ENCODE data around the gene ZBTB38. TPM values are rescaled to one million over a fixed set of nuclear protein-coding genes. Genes with fewer than 3 reads are reported as not detected.

ZBTB38 gene
- total and polyA plus RNA-seq, 2 experiments from 2014 or later: 8.7 to 11.5 TPM

GRCh38 chr3:141402476-141403171, 34.3 kb downstream of the ZBTB38 start:
- Histone ChIP-seq H3K4me2 (peak overlapping the region; percentile 89), H3K79me2 (replicated peaks; ENCODE audit: insufficient read depth) (no peaks in the 10 kb centered on the region), H4K20me1 (replicated peaks; ENCODE audit: insufficient read depth) (no peaks in the 10 kb centered on the region), H3K9me2 (ENCODE audit: insufficient read depth) (no peaks in the 10 kb centered on the region), H3K36me3 (ENCODE audit: insufficient read depth) (no peaks in the 10 kb centered on the region), H3K4me3 (peak overlapping the region; percentile 78), H3K27ac (ENCODE audit: low read depth) (no peak overlapping the region), H2AFZ (peak overlapping the region; percentile 90), H3F3A (replicated peaks; ENCODE audit: low read depth) (no peaks in the 10 kb centered on the region), H3K4me1 (ENCODE audit: insufficient read depth) (peaks cover 31% of the 10 kb centered on the region), H3K27me3 (ENCODE audit: insufficient read depth) (peaks cover 13% of the 10 kb centered on the region)
- DNase-seq (ENCODE audit: low spot score) (peak; percentile 84), ATAC-seq (peak; percentile 83)
- TF ChIP-seq STAT1 (IDR thresholded peaks at IDR 0.05; ENCODE audit: unreplicated experiment) (no peak), CTCF (conservative IDR thresholded peaks at IDR 0.05; ENCODE audit: low read depth in 2 of 2) (no peak), ZNF114 (CRISPR knock-in tag; IDR thresholded peaks at IDR 0.05) (no peak), NANOG (IDR thresholded peaks at IDR 0.05; ENCODE audit: borderline replicate concordance) (no peak), EZH2phosphoT487 (IDR thresholded peaks at IDR 0.05; ENCODE audit: unreplicated experiment) (no peak), POLR2AphosphoS5 (IDR thresholded peaks at IDR 0.05; ENCODE audit: low read depth) (no peak), ETS1 (IDR thresholded peaks at IDR 0.05) (no peak), ZNF331 (CRISPR knock-in tag; IDR thresholded peaks at IDR 0.05; ENCODE audit: low read depth) (no peak), EZH2 (IDR thresholded peaks at IDR 0.05; ENCODE audit: low read depth, unreplicated experiment) (no peak), CREB1 (CRISPR knock-in tag; IDR thresholded peaks at IDR 0.05; ENCODE audit: low read depth) (no peak), JUNB (IDR thresholded peaks at IDR 0.05; ENCODE audit: unreplicated experiment) (no peak)
- TF ChIP-seq, protein P1, sequence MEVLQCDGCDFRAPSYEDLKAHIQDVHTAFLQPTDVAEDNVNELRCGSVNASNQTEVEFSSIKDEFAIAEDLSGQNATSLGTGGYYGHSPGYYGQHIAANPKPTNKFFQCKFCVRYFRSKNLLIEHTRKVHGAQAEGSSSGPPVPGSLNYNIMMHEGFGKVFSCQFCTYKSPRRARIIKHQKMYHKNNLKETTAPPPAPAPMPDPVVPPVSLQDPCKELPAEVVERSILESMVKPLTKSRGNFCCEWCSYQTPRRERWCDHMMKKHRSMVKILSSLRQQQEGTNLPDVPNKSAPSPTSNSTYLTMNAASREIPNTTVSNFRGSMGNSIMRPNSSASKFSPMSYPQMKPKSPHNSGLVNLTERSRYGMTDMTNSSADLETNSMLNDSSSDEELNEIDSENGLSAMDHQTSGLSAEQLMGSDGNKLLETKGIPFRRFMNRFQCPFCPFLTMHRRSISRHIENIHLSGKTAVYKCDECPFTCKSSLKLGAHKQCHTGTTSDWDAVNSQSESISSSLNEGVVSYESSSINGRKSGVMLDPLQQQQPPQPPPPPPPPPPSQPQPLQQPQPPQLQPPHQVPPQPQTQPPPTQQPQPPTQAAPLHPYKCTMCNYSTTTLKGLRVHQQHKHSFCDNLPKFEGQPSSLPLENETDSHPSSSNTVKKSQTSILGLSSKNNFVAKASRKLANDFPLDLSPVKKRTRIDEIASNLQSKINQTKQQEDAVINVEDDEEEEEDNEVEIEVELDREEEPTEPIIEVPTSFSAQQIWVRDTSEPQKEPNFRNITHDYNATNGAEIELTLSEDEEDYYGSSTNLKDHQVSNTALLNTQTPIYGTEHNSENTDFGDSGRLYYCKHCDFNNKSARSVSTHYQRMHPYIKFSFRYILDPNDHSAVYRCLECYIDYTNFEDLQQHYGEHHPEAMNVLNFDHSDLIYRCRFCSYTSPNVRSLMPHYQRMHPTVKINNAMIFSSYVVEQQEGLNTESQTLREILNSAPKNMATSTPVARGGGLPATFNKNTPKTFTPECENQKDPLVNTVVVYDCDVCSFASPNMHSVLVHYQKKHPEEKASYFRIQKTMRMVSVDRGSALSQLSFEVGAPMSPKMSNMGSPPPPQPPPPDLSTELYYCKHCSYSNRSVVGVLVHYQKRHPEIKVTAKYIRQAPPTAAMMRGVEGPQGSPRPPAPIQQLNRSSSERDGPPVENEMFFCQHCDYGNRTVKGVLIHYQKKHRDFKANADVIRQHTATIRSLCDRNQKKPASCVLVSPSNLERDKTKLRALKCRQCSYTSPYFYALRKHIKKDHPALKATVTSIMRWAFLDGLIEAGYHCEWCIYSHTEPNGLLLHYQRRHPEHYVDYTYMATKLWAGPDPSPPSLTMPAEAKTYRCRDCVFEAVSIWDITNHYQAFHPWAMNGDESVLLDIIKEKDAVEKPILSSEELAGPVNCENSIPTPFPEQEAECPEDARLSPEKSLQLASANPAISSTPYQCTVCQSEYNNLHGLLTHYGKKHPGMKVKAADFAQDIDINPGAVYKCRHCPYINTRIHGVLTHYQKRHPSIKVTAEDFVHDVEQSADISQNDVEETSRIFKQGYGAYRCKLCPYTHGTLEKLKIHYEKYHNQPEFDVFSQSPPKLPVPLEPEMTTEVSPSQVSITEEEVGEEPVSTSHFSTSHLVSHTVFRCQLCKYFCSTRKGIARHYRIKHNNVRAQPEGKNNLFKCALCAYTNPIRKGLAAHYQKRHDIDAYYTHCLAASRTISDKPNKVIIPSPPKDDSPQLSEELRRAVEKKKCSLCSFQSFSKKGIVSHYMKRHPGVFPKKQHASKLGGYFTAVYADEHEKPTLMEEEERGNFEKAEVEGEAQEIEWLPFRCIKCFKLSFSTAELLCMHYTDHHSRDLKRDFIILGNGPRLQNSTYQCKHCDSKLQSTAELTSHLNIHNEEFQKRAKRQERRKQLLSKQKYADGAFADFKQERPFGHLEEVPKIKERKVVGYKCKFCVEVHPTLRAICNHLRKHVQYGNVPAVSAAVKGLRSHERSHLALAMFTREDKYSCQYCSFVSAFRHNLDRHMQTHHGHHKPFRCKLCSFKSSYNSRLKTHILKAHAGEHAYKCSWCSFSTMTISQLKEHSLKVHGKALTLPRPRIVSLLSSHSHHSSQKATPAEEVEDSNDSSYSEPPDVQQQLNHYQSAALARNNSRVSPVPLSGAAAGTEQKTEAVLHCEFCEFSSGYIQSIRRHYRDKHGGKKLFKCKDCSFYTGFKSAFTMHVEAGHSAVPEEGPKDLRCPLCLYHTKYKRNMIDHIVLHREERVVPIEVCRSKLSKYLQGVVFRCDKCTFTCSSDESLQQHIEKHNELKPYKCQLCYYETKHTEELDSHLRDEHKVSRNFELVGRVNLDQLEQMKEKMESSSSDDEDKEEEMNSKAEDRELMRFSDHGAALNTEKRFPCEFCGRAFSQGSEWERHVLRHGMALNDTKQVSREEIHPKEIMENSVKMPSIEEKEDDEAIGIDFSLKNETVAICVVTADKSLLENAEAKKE (CRISPR knock-in tag; IDR thresholded peaks at IDR 0.05): no peak
- TF ChIP-seq, protein P2, sequence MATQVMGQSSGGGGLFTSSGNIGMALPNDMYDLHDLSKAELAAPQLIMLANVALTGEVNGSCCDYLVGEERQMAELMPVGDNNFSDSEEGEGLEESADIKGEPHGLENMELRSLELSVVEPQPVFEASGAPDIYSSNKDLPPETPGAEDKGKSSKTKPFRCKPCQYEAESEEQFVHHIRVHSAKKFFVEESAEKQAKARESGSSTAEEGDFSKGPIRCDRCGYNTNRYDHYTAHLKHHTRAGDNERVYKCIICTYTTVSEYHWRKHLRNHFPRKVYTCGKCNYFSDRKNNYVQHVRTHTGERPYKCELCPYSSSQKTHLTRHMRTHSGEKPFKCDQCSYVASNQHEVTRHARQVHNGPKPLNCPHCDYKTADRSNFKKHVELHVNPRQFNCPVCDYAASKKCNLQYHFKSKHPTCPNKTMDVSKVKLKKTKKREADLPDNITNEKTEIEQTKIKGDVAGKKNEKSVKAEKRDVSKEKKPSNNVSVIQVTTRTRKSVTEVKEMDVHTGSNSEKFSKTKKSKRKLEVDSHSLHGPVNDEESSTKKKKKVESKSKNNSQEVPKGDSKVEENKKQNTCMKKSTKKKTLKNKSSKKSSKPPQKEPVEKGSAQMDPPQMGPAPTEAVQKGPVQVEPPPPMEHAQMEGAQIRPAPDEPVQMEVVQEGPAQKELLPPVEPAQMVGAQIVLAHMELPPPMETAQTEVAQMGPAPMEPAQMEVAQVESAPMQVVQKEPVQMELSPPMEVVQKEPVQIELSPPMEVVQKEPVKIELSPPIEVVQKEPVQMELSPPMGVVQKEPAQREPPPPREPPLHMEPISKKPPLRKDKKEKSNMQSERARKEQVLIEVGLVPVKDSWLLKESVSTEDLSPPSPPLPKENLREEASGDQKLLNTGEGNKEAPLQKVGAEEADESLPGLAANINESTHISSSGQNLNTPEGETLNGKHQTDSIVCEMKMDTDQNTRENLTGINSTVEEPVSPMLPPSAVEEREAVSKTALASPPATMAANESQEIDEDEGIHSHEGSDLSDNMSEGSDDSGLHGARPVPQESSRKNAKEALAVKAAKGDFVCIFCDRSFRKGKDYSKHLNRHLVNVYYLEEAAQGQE (IDR thresholded peaks at IDR 0.05; ENCODE audit: unreplicated experiment): no peak
- no peaks in the 10 kb centered on the region for H3K36me3 Mint-ChIP-seq (ENCODE audit: low read depth)
- H3K27ac Mint-ChIP-seq: no peak overlapping the region
- no peaks in the 10 kb centered on the region for H3K9me3 Mint-ChIP-seq
- H3K4me1 Mint-ChIP-seq: peaks cover 19% of the 10 kb centered on the region
- H3K4me3 Mint-ChIP-seq: peak overlapping the region; percentile 82
- H3K27me3 Mint-ChIP-seq (ENCODE audit: insufficient read depth, low read depth, poor library complexity): peaks cover 3% of the 10 kb centered on the region

Measured in GM23338 (cell line).